K562 (cell line): ENCODE results near the gene MVB12B. TPM values are rescaled to one million over a fixed set of nuclear protein-coding genes. Genes with fewer than 3 reads are reported as not detected.
A peak's percentile ranks its signal among the peaks of the same experiment; 100 is the strongest.

Experiments
- ATAC-seq: fragments of 200-7000 bp; cut with Tn5 transposase; 3 replicates; pipeline ENCODE4 v1.9.1; 2020; ENCODE audit warnings: moderate library complexity
- BruUV-seq: library from RNA; stranded (reverse); fragments of 400-500 nt; replicated peaks from 2 replicates; lab custom pipeline; 2021; lab: Mats Ljungman, UMichigan
- CTCF ChIA-PET: fragments of 300-600 bp; formaldehyde crosslinking; extraction: SDS; loops from one replicate; lab custom pipeline; 2021; ENCODE audit warnings: low intra/inter-chr PET ratio; lab: Yijun Ruan, JAX
- POLR2A ChIA-PET: fragments of 300-600, 350-650 bp; sonication (Branson Sonifier 250); formaldehyde crosslinking; extraction: SDS; loops from one replicate; lab custom pipeline; 2021; ENCODE audit warnings: antibody characterized with exemption, inconsistent platforms; lab: Yijun Ruan, JAX
- DNase-seq, 4 experiments: peaks; one replicate each; pipeline versions ENCODE4 v3.0.0 to v3.0.0-alpha.2; 2011 to 2018; ENCODE audit warnings: low spot score in 3 of 4, mixed read lengths in 3 of 4; ENCODE audit errors: extremely low read depth in 1 of 4
- FAIRE-seq: peaks from 2 replicates; lab custom pipeline; 2011; peaks lifted over from hg19 to GRCh38; lab: Jason Lieb, UNC
- H2AFZ ChIP-seq: 2 replicates; pipeline ENCODE4 v1.6.0; 2011; ENCODE audit warnings: low read depth, low read length, control low read depth, inconsistent platforms
- H3K27ac ChIP-seq: fragments of 200-600 bp; 3 replicates; pipeline ENCODE4 v1.8.0; 2011; ENCODE audit warnings: low read depth, mild to moderate bottlenecking, control low read depth, inconsistent platforms, low read length, moderate library complexity, mixed read lengths; ENCODE audit errors: extremely low read depth
- H3K27me3 ChIP-seq, 2 experiments: fragments of 300-600 bp in 1 of 2; 2 replicates in 1 of 2; 3 replicates in 1 of 2; pipeline versions ENCODE4 v1.6.0 to v1.8.0; 2011; ENCODE audit warnings: inconsistent platforms in 2 of 2, low read length in 2 of 2, mild to moderate bottlenecking in 1 of 2, mixed read lengths in 1 of 2, moderate library complexity in 1 of 2; ENCODE audit not compliant: control insufficient read depth in 2 of 2, insufficient read depth in 2 of 2
- H3K36me3 ChIP-seq: fragments of 300-600 bp; 3 replicates; pipeline ENCODE4 v1.8.0; 2011; ENCODE audit warnings: mild to moderate bottlenecking, low read length, inconsistent platforms; ENCODE audit not compliant: control insufficient read depth, insufficient read depth
- H3K4me1 ChIP-seq, 2 experiments: fragments of 200-600 bp in 1 of 2; replicated peaks in 1 of 2; 2 replicates in 1 of 2; 3 replicates in 1 of 2; pipeline versions ENCODE4 v1.5.1 to v1.8.0; 2011; ENCODE audit warnings: inconsistent platforms in 2 of 2, low read length in 2 of 2, mild to moderate bottlenecking in 1 of 2, mixed read lengths in 1 of 2, moderate library complexity in 1 of 2; ENCODE audit not compliant: control insufficient read depth in 2 of 2, insufficient read depth in 2 of 2
- H3K4me2 ChIP-seq: 2 replicates; pipeline ENCODE4 v1.6.1; 2011; ENCODE audit warnings: low read length, control low read depth, inconsistent platforms, mixed read lengths; ENCODE audit not compliant: insufficient read depth
- H3K4me3 ChIP-seq: fragments of 200-600 bp; sonication (generic), shearing (Covaris generic); 2 replicates; pipeline ENCODE4 v1.5.1; 2016; ENCODE audit warnings: control low read depth, inconsistent platforms
- H3K79me2 ChIP-seq: fragments of 200-600 bp; 3 replicates; pipeline ENCODE4 v1.8.0; 2011; ENCODE audit warnings: low read length, inconsistent platforms; ENCODE audit not compliant: control insufficient read depth, insufficient read depth
- H3K9ac ChIP-seq, 2 experiments: 2 replicates each; pipeline versions ENCODE4 v1.6.0 to v1.6.1; 2011; ENCODE audit warnings: low read depth in 2 of 2, low read length in 2 of 2, control low read depth in 1 of 2, inconsistent platforms in 1 of 2, mild to moderate bottlenecking in 1 of 2, mixed read lengths in 1 of 2; ENCODE audit not compliant: insufficient read depth in 1 of 2
- H3K9me1 ChIP-seq: one replicate; pipeline ENCODE4 v1.6.0; 2011; ENCODE audit warnings: inconsistent platforms, mild to moderate bottlenecking, low read length, moderate library complexity; ENCODE audit not compliant: control insufficient read depth, insufficient read depth
- H3K9me3 ChIP-seq: replicated peaks from 2 replicates; pipeline ENCODE4 v1.5.1; 2011; ENCODE audit warnings: low read depth, low read length, inconsistent platforms; ENCODE audit not compliant: control insufficient read depth, insufficient read depth
- H4K20me1 ChIP-seq: replicated peaks from 2 replicates; pipeline ENCODE4 v1.6.1; 2011; ENCODE audit warnings: low read length, inconsistent platforms, mixed read lengths; ENCODE audit not compliant: control insufficient read depth, insufficient read depth
- BCOR ChIP-seq: fragments of 450-650 bp; IDR thresholded peaks from 2 replicates; pipeline ENCODE4 v1.6.1; 2016
- BMI1 ChIP-seq: fragments of 150-350 bp; IDR thresholded peaks from 2 replicates; pipeline ENCODE4 v1.6.1; 2014; ENCODE audit warnings: low read length
- CCNT2 ChIP-seq: IDR thresholded peaks from 2 replicates; pipeline ENCODE4 v1.6.1; 2011; ENCODE audit warnings: borderline replicate concordance, low read depth, mild to moderate bottlenecking, moderate library complexity, mixed read lengths, low read length; ENCODE audit not compliant: insufficient read length; ENCODE audit errors: extremely low read depth
- E2F6 ChIP-seq, 2 experiments: IDR thresholded peaks; 2 replicates each; pipeline ENCODE4 v1.6.1; 2011; ENCODE audit warnings: borderline replicate concordance in 1 of 2, control low read depth in 1 of 2, low read depth in 1 of 2, low read length in 1 of 2, mild to moderate bottlenecking in 1 of 2, mixed read lengths in 1 of 2, moderate library complexity in 1 of 2; ENCODE audit not compliant: insufficient read depth in 1 of 2, insufficient read length in 1 of 2, poor library complexity in 1 of 2, severe bottlenecking in 1 of 2; ENCODE audit errors: extremely low read depth in 1 of 2
- E4F1 ChIP-seq: fragments of 250-450 bp; sonication (Bioruptor Pico); IDR thresholded peaks from 2 replicates; pipeline ENCODE4 v1.5.0; 2021; ENCODE audit warnings: mild to moderate bottlenecking, borderline replicate concordance
- HCFC1 ChIP-seq: IDR thresholded peaks from 2 replicates; pipeline ENCODE4 v1.6.1; 2012; ENCODE audit warnings: low read depth, low read length, improper control_type of control experiment
- PPARD ChIP-seq: fragments of 250-450 bp; sonication (Bioruptor Pico); IDR thresholded peaks from 2 replicates; pipeline ENCODE4 v1.8.0; 2022; ENCODE audit warnings: inconsistent platforms, mild to moderate bottlenecking, moderate library complexity
- XRCC3 ChIP-seq: fragments of 450-650 bp; IDR thresholded peaks from 2 replicates; pipeline ENCODE4 v1.6.1; 2017; ENCODE audit warnings: mild to moderate bottlenecking, moderate library complexity
- ZFP30 ChIP-seq: fragments of 250-450 bp; sonication (Bioruptor Pico); IDR thresholded peaks from 2 replicates; pipeline ENCODE4 v1.8.0; 2022; ENCODE audit warnings: moderate library complexity, mild to moderate bottlenecking, inconsistent platforms, borderline replicate concordance
- ZNF644 ChIP-seq: fragments of 200-800 bp; sonication (Bioruptor generic); IDR thresholded peaks from 2 replicates; pipeline ENCODE4 v1.6.1; 2016; ENCODE audit warnings: low read depth, missing genetic modification characterization, missing compliant biosample characterization
- ZNF830 ChIP-seq: fragments of 250-450 bp; sonication (Bioruptor Pico); IDR thresholded peaks from 2 replicates; pipeline ENCODE4 v1.5.0; 2021; ENCODE audit warnings: mild to moderate bottlenecking
- WGBS: fragments of 100-300 bp; shearing (Covaris generic); methylation state at CpG from one replicate; pipeline ENCODE4 v1.1.6; 2016; ENCODE audit warnings: low coverage, mixed read lengths; ENCODE audit not compliant: insufficient coverage; ENCODE audit errors: missing lambda C conversion rate; 5-methylcytosine and 5-hydroxymethylcytosine counted together
- in situ Hi-C: fragments of 300-500 bp; cut with MboI; formaldehyde crosslinking; loops from 4 replicates; pipeline ENCODE4 v1.15.0; 2018; ENCODE audit warnings: inconsistent platforms, mixed read lengths
- intact Hi-C: fragments of 100-400 bp; cut with micrococcal nuclease; formaldehyde crosslinking; loops from 2 replicates; pipeline ENCODE4 v1.14.2; 2022
- polyA plus RNA-seq, 8 experiments: library from polyadenylated mRNA; depleted of rRNA in 4 of 8; stranded (reverse) in 5 of 8; unstranded in 3 of 8; fragments of >200 nt; fragmentation: Nextera tagmentation in 2 of 8; fragmentation: Illumina TruSeq in 1 of 8; extraction: Ambion mirVana in 2 of 8; extraction: Trizol in 1 of 8; gene quantifications; 2 replicates each; pipeline versions ENCODE4 v1.2.1 to v1.2.3, GENCODE V29; 2011 to 2014; ENCODE audit warnings: inconsistent platforms in 1 of 8, missing spikeins in 1 of 8
- total RNA-seq, 7 experiments: library from RNA; depleted of rRNA in 6 of 7; stranded (reverse); fragments of >200 nt in 6 of 7; fragmentation: Illumina TruSeq in 2 of 7; extraction: Trizol in 2 of 7; gene quantifications; 2 replicates each; pipeline versions ENCODE4 v1.2.1 to v1.2.3, GENCODE V29; 2011 to 2021; ENCODE audit warnings: low replicate concordance in 1 of 7

The MVB12B gene
- total and polyA plus RNA-seq, 9 of the 15 experiments (the other 6 are each of a cell fraction or from before 2014, with no cell fraction given): not detected

GRCh38 chr9:126515873-126516505, 189.4 kb downstream of the MVB12B start:
- no peak overlapping the region for H3K4me2 ChIP-seq
- no peaks in the 10 kb centered on the region for H3K9me3 ChIP-seq
- no peaks in the 10 kb centered on the region for H3K9me1 ChIP-seq
- POLR2A ChIA-PET: interaction anchor here (0.8 kb wide), 1 partner anchor 9 kb away, joined by 3 read pairs; no protein-coding TSS in a partner anchor
- H2AFZ ChIP-seq: no peak overlapping the region
- intact Hi-C loops: no loop called here
- H3K4me1 ChIP-seq: peaks cover 2 to 27% of the 10 kb centered on the region in 2 experiments; a peak in 2 of 5 replicates
- peaks cover 42 to 59% of the 10 kb centered on the region in 2 experiments for H3K27me3 ChIP-seq
- TF ChIP-seq BCOR: 0 out of 2 replicates have a peak, but pooled peaks have one; percentile 19
- TF ChIP-seq XRCC3: no peak
- TF ChIP-seq, all 486 proteins: peak for 1
- under 1% methylated on average over 8 of the region's 14 CpGs for WGBS
- BruUV-seq: no TSS peak
- Histone ChIP-seq H3K9ac (no peak overlapping the region), H3K36me3 (no peaks in the 10 kb centered on the region), H3K4me3 (no peak overlapping the region), H3K27ac (no peak overlapping the region), H3K79me2 (no peaks in the 10 kb centered on the region), H4K20me1 (peaks cover 5% of the 10 kb centered on the region; the same call in 1 of the 2 replicates)
- ATAC-seq (no peak), DNase-seq (no peak), FAIRE-seq (no peak)
- in situ Hi-C loops: no loop called here
- CTCF ChIA-PET: no interaction called here

- CTCF ChIA-PET: no interaction called here
- Histone ChIP-seq H3K4me3 (no peak overlapping the region), H3K79me2 (no peaks in the 10 kb centered on the region), H3K9me1 (no peaks in the 10 kb centered on the region), H3K9ac (no peak overlapping the region), H3K4me2 (no peak overlapping the region), H3K27ac (no peak overlapping the region), H4K20me1 (peaks cover 5% of the 10 kb centered on the region; the same call in 1 of the 2 replicates), H3K36me3 (no peaks in the 10 kb centered on the region), H2AFZ (no peak overlapping the region), H3K27me3 (peaks cover 45 to 64% of the 10 kb centered on the region in 2 experiments), H3K9me3 (no peaks in the 10 kb centered on the region), H3K4me1 (peaks cover 2 to 27% of the 10 kb centered on the region in 2 experiments; a peak in 2 of 5 replicates)
- DNase-seq: no peak
- no TSS peak for BruUV-seq
- WGBS: 8% methylated on average over 8 of the region's 8 CpGs
- intact Hi-C loops: no loop called here
- in situ Hi-C loops: no loop called here
- FAIRE-seq: no peak
- no peak for ATAC-seq
- POLR2A ChIA-PET: interaction anchor here (0.8 kb wide), 1 partner anchor 10 kb away, joined by 3 read pairs; no protein-coding TSS in a partner anchor
- no peak for TF ChIP-seq PPARD (CRISPR knock-in tag)
- TF ChIP-seq BMI1: no peak
- TF ChIP-seq ZNF830 (CRISPR knock-in tag): no peak
- no peak for TF ChIP-seq CCNT2
- TF ChIP-seq E2F6 (IDR thresholded peaks at IDR 0.05; ENCODE audit: borderline replicate concordance in 1 of 2, extremely low read depth in 1 of 2, insufficient read depth in 1 of 2, insufficient read length in 1 of 2, low read depth in 1 of 2, low read length in 1 of 2, poor library complexity in 1 of 2, severe bottlenecking in 1 of 2): no peak
- TF ChIP-seq HCFC1: no peak
- no peak for TF ChIP-seq ZNF644 (tag)
- TF ChIP-seq E4F1 (CRISPR knock-in tag): no peak
- no peak for TF ChIP-seq ZFP30 (CRISPR knock-in tag)
Observed at GRCh38 chr9:126516561-126516935, 189.9 kb downstream of the MVB12B start.
